H9 (cell line): ENCODE results near the gene KIAA1671. TPM values are rescaled to one million over a fixed set of nuclear protein-coding genes. Genes with fewer than 3 reads are reported as not detected.

Experiments
- DNase-seq: peaks from one replicate; pipeline ENCODE4 v3.0.0-alpha.2; 2017
- H2AFZ ChIP-seq: one replicate; pipeline ENCODE4 v1.6.1; 2013; ENCODE audit warnings: mild to moderate bottlenecking, low read length, control low read depth, moderate library complexity
- H2AK5ac ChIP-seq: 2 replicates; pipeline ENCODE4 v1.6.1; 2013; ENCODE audit warnings: low read length, control low read depth, mixed read lengths; ENCODE audit not compliant: insufficient read length
- H2BK120ac ChIP-seq: one replicate; pipeline ENCODE4 v1.6.1; 2013; ENCODE audit warnings: low read depth, mild to moderate bottlenecking, low read length, control low read depth, inconsistent platforms; ENCODE audit not compliant: poor library complexity, severe bottlenecking
- H2BK12ac ChIP-seq: 2 replicates; pipeline ENCODE4 v1.6.1; 2013; ENCODE audit warnings: low read length, control low read depth, mixed read lengths, low read depth; ENCODE audit not compliant: insufficient read length
- H2BK15ac ChIP-seq: 2 replicates; pipeline ENCODE4 v1.6.1; 2013; ENCODE audit warnings: low read depth, low read length, control low read depth
- H2BK20ac ChIP-seq: one replicate; pipeline ENCODE4 v1.6.1; 2013; ENCODE audit warnings: low read depth, mild to moderate bottlenecking, low read length, control low read depth, inconsistent platforms; ENCODE audit not compliant: poor library complexity, severe bottlenecking
- H2BK5ac ChIP-seq: 2 replicates; pipeline ENCODE4 v1.6.1; 2013; ENCODE audit warnings: low read length, control low read depth, mixed read lengths; ENCODE audit not compliant: insufficient read length
- H3K14ac ChIP-seq: 2 replicates; pipeline ENCODE4 v1.6.1; 2013; ENCODE audit warnings: low read length, control low read depth; ENCODE audit not compliant: insufficient read depth
- H3K18ac ChIP-seq: 2 replicates; pipeline ENCODE4 v1.6.1; 2013; ENCODE audit warnings: low read depth, mild to moderate bottlenecking, mixed read lengths, low read length, control low read depth; ENCODE audit not compliant: insufficient read length
- H3K23ac ChIP-seq: 2 replicates; pipeline ENCODE4 v1.6.1; 2013; ENCODE audit warnings: low read length, control low read depth, mixed read lengths, low read depth; ENCODE audit not compliant: insufficient read length
- H3K23me2 ChIP-seq: 2 replicates; pipeline ENCODE4 v1.6.1; 2013; ENCODE audit warnings: low read depth, mild to moderate bottlenecking, mixed read lengths, low read length, control low read depth; ENCODE audit not compliant: insufficient read length, poor library complexity, severe bottlenecking
- H3K27ac ChIP-seq: 2 replicates; pipeline ENCODE4 v1.5.1; 2013; ENCODE audit warnings: low read length, control low read depth, mixed read lengths, low read depth; ENCODE audit not compliant: insufficient read length
- H3K27me3 ChIP-seq: 2 replicates; pipeline ENCODE4 v1.6.1; 2013; ENCODE audit warnings: low read length, control low read depth, inconsistent platforms; ENCODE audit not compliant: insufficient read depth
- H3K4ac ChIP-seq: 2 replicates; pipeline ENCODE4 v1.6.1; 2013; ENCODE audit warnings: low read depth, mild to moderate bottlenecking, control low read depth, inconsistent platforms, low read length, moderate library complexity
- H3K4me1 ChIP-seq: 2 replicates; pipeline ENCODE4 v1.6.1; 2013; ENCODE audit warnings: low read length, control low read depth, inconsistent platforms; ENCODE audit not compliant: insufficient read depth
- H3K4me2 ChIP-seq: 2 replicates; pipeline ENCODE4 v1.6.1; 2013; ENCODE audit warnings: low read length, control low read depth, mixed read lengths; ENCODE audit not compliant: insufficient read length, insufficient read depth
- H3K56ac ChIP-seq: 2 replicates; pipeline ENCODE4 v1.6.1; 2013; ENCODE audit warnings: low read depth, mild to moderate bottlenecking, mixed read lengths, low read length, control low read depth; ENCODE audit not compliant: insufficient read length
- H3K79me1 ChIP-seq: 2 replicates; pipeline ENCODE4 v1.6.1; 2013; ENCODE audit warnings: low read depth, mild to moderate bottlenecking, moderate library complexity, low read length, control low read depth, inconsistent platforms; ENCODE audit not compliant: insufficient read depth, poor library complexity, severe bottlenecking
- H3K79me2 ChIP-seq: 2 replicates; pipeline ENCODE4 v1.6.1; 2013; ENCODE audit warnings: low read length, control low read depth, inconsistent platforms; ENCODE audit not compliant: insufficient read depth
- H3K9ac ChIP-seq: 2 replicates; pipeline ENCODE4 v1.6.1; 2013; ENCODE audit warnings: low read length, control low read depth, mixed read lengths; ENCODE audit not compliant: insufficient read length; ENCODE audit errors: extremely low read depth
- H3K9me3 ChIP-seq: one replicate; pipeline ENCODE4 v1.6.1; 2013; ENCODE audit warnings: low read depth, low read length, inconsistent platforms; ENCODE audit not compliant: control insufficient read depth
- H3T11ph ChIP-seq: one replicate; pipeline ENCODE4 v1.6.1; 2013; ENCODE audit warnings: mild to moderate bottlenecking, low read length, control low read depth, inconsistent platforms
- H4K20me1 ChIP-seq: one replicate; pipeline ENCODE4 v1.6.1; 2013; ENCODE audit not compliant: control insufficient read depth, insufficient read length, insufficient read depth
- H4K5ac ChIP-seq: 2 replicates; pipeline ENCODE4 v1.6.1; 2013; ENCODE audit warnings: low read depth, mild to moderate bottlenecking, mixed read lengths, low read length, control low read depth; ENCODE audit not compliant: insufficient read length
- H4K8ac ChIP-seq: replicated peaks from 2 replicates; pipeline ENCODE4 v1.6.1; 2013; ENCODE audit warnings: low read length, control low read depth, mixed read lengths, low read depth; ENCODE audit not compliant: insufficient read length
- H4K91ac ChIP-seq: 2 replicates; pipeline ENCODE4 v1.6.1; 2013; ENCODE audit warnings: low read depth, mild to moderate bottlenecking, moderate library complexity, mixed read lengths, low read length, control low read depth; ENCODE audit not compliant: insufficient read length
- H3K27ac Mint-ChIP-seq, 3 experiments: 2 replicates in 2 of 3; 3 replicates in 1 of 3; pipeline ENCODE4 v1.8.0; 2020 to 2021; ENCODE audit warnings: mixed read lengths in 3 of 3, mild to moderate bottlenecking in 1 of 3, moderate library complexity in 1 of 3
- H3K27me3 Mint-ChIP-seq: 2 replicates; pipeline ENCODE4 v1.8.0; 2021; ENCODE audit warnings: low read depth, mild to moderate bottlenecking, moderate library complexity, mixed read lengths
- H3K36me3 Mint-ChIP-seq, 3 experiments: 2 replicates in 2 of 3; 3 replicates in 1 of 3; pipeline ENCODE4 v1.8.0; 2020 to 2021; ENCODE audit warnings: low read depth in 3 of 3, mixed read lengths in 3 of 3; ENCODE audit not compliant: insufficient read depth in 1 of 3
- H3K4me1 Mint-ChIP-seq, 2 experiments: 2 replicates each; pipeline ENCODE4 v1.8.0; 2020; ENCODE audit warnings: mixed read lengths in 2 of 2
- H3K4me3 Mint-ChIP-seq, 2 experiments: 2 replicates in 1 of 2; 3 replicates in 1 of 2; pipeline ENCODE4 v1.8.0; 2020 to 2021; ENCODE audit warnings: mild to moderate bottlenecking in 2 of 2, mixed read lengths in 2 of 2, moderate library complexity in 1 of 2
- H3K9me3 Mint-ChIP-seq, 2 experiments: 2 replicates in 1 of 2; 3 replicates in 1 of 2; pipeline ENCODE4 v1.8.0; 2020; ENCODE audit warnings: mild to moderate bottlenecking in 2 of 2, mixed read lengths in 2 of 2, moderate library complexity in 1 of 2
- CTCF ChIP-seq: fragments of 200-600 bp; sonication (generic); conservative IDR thresholded peaks from 3 replicates; pipeline ENCODE4 v1.8.0; 2021; ENCODE audit warnings: antibody characterized with exemption, mild to moderate bottlenecking
- WGBS: extraction: QIAGEN DNeasy Blood & Tissue Kit; methylation state at CpG from one replicate; pipeline ENCODE4 v1.1.7; 2013; ENCODE audit warnings: missing lambda C conversion rate, low lambda C conversion rate, mixed read lengths; ENCODE audit not compliant: insufficient read length; ENCODE audit errors: extremely low coverage; 5-methylcytosine and 5-hydroxymethylcytosine counted together
- total RNA-seq: library from RNA; stranded (reverse); gene quantifications from 2 replicates; pipeline ENCODE4 v1.2.1, GENCODE V29; 2021

KIAA1671 gene
- total RNA-seq, 1 experiment from 2014 or later, result 22.6 TPM

- Histone ChIP-seq H4K20me1 (no peaks in the 10 kb centered on the region), H4K91ac (no peak overlapping the region), H3K79me1 (no peaks in the 10 kb centered on the region), H3K9me3 (no peaks in the 10 kb centered on the region), H2BK20ac (no peak overlapping the region), H4K5ac (no peak overlapping the region), H2BK120ac (no peak overlapping the region), H3K27ac (no peak overlapping the region), H3K23me2 (no peaks in the 10 kb centered on the region), H4K8ac (no peak overlapping the region), H3K18ac (no peak overlapping the region), H2BK15ac (no peak overlapping the region), H3K23ac (no peak overlapping the region), H3K27me3 (no peaks in the 10 kb centered on the region), H2BK5ac (no peak overlapping the region), H2AK5ac (no peak overlapping the region), H3K4me2 (no peak overlapping the region), H2AFZ (no peak overlapping the region), H3K4ac (no peak overlapping the region), H3K9ac (no peak overlapping the region), H3K79me2 (no peaks in the 10 kb centered on the region), H3K14ac (no peak overlapping the region), H3K4me1 (peaks cover 5% of the 10 kb centered on the region; the same call in 1 of the 2 replicates), H2BK12ac (no peak overlapping the region), H3T11ph (no peak overlapping the region), H3K56ac (no peak overlapping the region)
- Mint-ChIP-seq H3K4me3 (no peak overlapping the region), H3K27ac (0 out of 7 replicates have a peak overlapping the region, but pooled peaks of 1 of the 3 experiments have one; percentile 24), H3K36me3 (no peaks in the 10 kb centered on the region), H3K9me3 (no peaks in the 10 kb centered on the region; a peak in 2 of 5 replicates), H3K4me1 (peaks cover 16 to 17% of the 10 kb centered on the region in 2 experiments), H3K27me3 (no peaks in the 10 kb centered on the region; the same call in 1 of the 2 replicates)
- no CpG with 5 or more reads among the region's 10 CpGs for WGBS
- no peak for TF ChIP-seq CTCF
- DNase-seq, result no peak
These were observed 8.1 kb upstream of the KIAA1671 start for GRCh38 chr22:24944217-24944937.
